Lower leg skin (tissue), 4 donors: ENCODE results near the gene RAP1GAP. TPM values are rescaled to one million over a fixed set of nuclear protein-coding genes. Genes with fewer than 3 reads are reported as not detected.

Experiments
- DNase-seq, 2 donors: peaks; one replicate each; pipeline ENCODE4 v3.0.0-alpha.2; 2019; ENCODE audit warnings: low spot score in 2 of 2
- H3K4me3 ChIP-seq: fragments of 200-600 bp; sonication (generic); 2 replicates; pipeline ENCODE4 v1.5.1; 2017; ENCODE audit warnings: mild to moderate bottlenecking, low read depth; ENCODE audit not compliant: poor library complexity, severe bottlenecking
- CTCF ChIP-seq, 3 donors: fragments of 450-650 bp; IDR thresholded peaks; one replicate each; pipeline ENCODE4 v1.5.1; 2016; ENCODE audit warnings: antibody characterized with exemption in 3 of 3, mild to moderate bottlenecking in 3 of 3, moderate library complexity in 2 of 3
- POLR2A ChIP-seq, 2 donors: fragments of 450-650 bp; IDR thresholded peaks; one replicate each; pipeline ENCODE4 v1.6.1; 2016 to 2017; ENCODE audit warnings: antibody characterized with exemption in 2 of 2, mild to moderate bottlenecking in 1 of 2, moderate library complexity in 1 of 2
- WGBS, 2 donors: methylation state at CpG; one replicate each; pipeline ENCODE4 v1.1.5; 2018; 5-methylcytosine and 5-hydroxymethylcytosine counted together
- intact Hi-C: fragments of 100-400 bp; cut with DNase I; formaldehyde crosslinking; loops from one replicate; pipeline ENCODE4 v1.15.0; 2023; ENCODE audit warnings: low total_unique reads
- total RNA-seq, 4 donors: library from RNA; depleted of rRNA; stranded (reverse); fragments of >200 nt; gene quantifications; one replicate each; pipeline ENCODE4 v1.1.0, GENCODE V29; 2016

The RAP1GAP gene
- total RNA-seq, 4 donors from 2014 or later: 1.3 to 4.0 (median 2.6) TPM

DNA sequence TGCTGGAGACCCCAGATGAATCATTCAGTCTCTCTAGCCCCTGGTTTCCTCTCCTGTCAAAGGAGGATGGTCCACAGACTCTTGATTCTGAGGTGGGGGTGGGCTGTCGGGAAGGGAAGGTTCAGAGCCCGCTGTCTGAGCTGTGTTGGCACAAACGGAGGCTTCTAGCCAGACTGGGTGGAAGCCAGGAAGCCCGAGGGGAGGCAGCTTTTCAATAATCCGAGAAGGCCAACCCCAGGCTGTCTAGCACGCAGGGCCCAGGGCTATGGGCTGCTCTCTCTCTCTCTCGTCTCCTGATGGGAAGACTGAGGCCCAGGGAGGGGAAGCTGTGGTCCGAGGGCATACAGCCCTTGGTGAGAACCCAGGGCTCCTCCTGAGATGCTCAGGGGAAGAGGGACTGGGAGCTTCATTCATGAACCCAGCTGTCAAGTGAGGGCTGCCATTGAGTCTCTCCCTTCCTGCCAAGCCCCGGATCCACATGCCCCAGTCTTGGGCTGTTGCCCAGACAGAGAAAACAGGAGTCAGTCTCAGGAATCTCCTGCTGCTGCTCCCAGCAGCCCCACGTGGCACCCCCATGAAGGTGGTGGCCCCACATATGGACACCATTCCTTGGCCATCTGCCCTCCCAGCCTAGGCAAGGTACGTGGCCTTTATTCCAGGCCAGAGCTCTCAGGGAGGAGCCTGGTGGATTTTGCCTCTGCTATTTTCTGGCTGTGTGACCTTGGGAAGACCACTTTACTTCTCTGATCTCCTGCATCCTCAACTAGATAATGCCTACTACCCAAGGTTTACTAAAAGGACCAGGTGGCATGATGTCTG, 44.4 kb downstream of the RAP1GAP start:
- no peak overlapping the region for H3K4me3 ChIP-seq
- no peak for DNase-seq
- 53 to 60% methylated on average over 10 to 11 of the region's 11 CpGs for WGBS, 2 donors
- TF ChIP-seq CTCF (IDR thresholded peaks at IDR 0.05): no peak
- no peak for TF ChIP-seq POLR2A (IDR thresholded peaks at IDR 0.05)
- intact Hi-C loops: no loop called here

- 40 to 60% methylated on average over 10 of the region's 10 CpGs for WGBS, 2 donors
- TF ChIP-seq CTCF (IDR thresholded peaks at IDR 0.05) (peak in 1 of 3 donors; percentile 14), POLR2A (IDR thresholded peaks at IDR 0.05) (no peak)
- H3K4me3 ChIP-seq: no peak overlapping the region
- DNase-seq: no peak
- intact Hi-C loops: no loop called here
Measured at GRCh38 chr1:21623410-21623961, 45.7 kb downstream of the RAP1GAP start.

GRCh38 chr1:21622466-21623315, 46.5 kb downstream of the RAP1GAP start:
- intact Hi-C loops: no loop called here
- 19 to 67% methylated on average over 9 to 27 of the region's 62 CpGs for WGBS, 2 donors
- no peak overlapping the region for H3K4me3 ChIP-seq
- no peak for TF ChIP-seq CTCF (IDR thresholded peaks at IDR 0.05)
- no peak for TF ChIP-seq POLR2A (IDR thresholded peaks at IDR 0.05)
- DNase-seq: no peak

DNA sequence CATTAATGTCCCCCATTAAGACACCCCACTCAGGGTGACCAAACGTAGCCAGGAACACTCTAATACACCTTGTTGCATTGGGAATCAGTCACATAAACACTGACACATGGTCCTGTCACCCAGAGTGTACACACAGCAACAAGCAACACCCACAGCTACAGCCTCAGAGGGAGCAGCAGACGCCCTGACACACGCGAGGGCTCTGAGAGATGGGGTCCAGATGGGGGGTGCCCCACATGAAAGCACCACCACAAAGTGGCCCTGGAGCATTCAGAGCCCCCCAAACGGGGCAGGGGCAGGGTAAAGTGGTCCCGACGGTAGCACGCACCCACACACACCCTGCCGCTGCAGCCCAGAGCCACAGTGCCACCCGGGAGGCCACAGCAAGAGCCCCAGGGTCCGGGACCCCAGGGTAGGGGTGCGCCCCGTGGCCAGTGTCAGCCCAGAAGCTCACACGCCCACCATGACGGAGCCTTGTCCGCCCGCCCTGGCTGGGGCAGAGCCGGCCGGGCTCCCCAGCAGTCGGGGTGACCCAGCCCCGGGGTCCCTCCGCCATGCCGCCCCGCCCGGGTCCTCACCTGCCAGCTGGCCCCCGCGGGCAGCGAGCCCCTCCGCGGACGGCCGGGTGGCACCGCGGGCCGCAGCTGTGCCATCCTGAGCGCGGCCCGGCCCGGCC, 47.3 kb downstream of the RAP1GAP start:
- WGBS, 2 donors: 33% methylated on average over 5 to 14 of the region's 39 CpGs
- DNase-seq: no peak
- TF ChIP-seq CTCF (IDR thresholded peaks at IDR 0.05) (no peak), POLR2A (IDR thresholded peaks at IDR 0.05) (no peak)
- intact Hi-C loops: no loop called here
- no peak overlapping the region for H3K4me3 ChIP-seq

- WGBS, 2 donors: 64 to 74% methylated on average over 6 to 7 of the region's 7 CpGs
- TF ChIP-seq CTCF (IDR thresholded peaks at IDR 0.05): no peak
- TF ChIP-seq POLR2A (IDR thresholded peaks at IDR 0.05): no peak
- no peak overlapping the region for H3K4me3 ChIP-seq
Measured at GRCh38 chr1:21621051-21621450, 48.1 kb downstream of the RAP1GAP start.

More at GRCh38 chr1:21621051-21621450, 48.1 kb downstream of the RAP1GAP start:
- intact Hi-C loops: no loop called here
- DNase-seq: no peak
